SU-DHL-6 (cell line): ENCODE measurements around the gene TTC23L.

Experiments used
- EZH2phosphoT487 ChIP-seq: fragments of 200-600 bp; sonication (generic), shearing (Covaris generic); conservative IDR thresholded peaks from 2 replicates; pipeline ENCODE4 v1.6.1; 2018; ENCODE audit warnings: mild to moderate bottlenecking, antibody characterized with exemption, low read length, moderate library complexity, mixed read lengths
- TF ChIP-seq, protein P1 (sequence below): fragments of 200-600 bp; sonication (generic); IDR thresholded peaks from one replicate; pipeline ENCODE4 v1.5.1; 2017; ENCODE audit warnings: antibody characterized with exemption, mild to moderate bottlenecking, low read length, moderate library complexity; ENCODE audit not compliant: insufficient read depth, poor library complexity, severe bottlenecking

DNA sequence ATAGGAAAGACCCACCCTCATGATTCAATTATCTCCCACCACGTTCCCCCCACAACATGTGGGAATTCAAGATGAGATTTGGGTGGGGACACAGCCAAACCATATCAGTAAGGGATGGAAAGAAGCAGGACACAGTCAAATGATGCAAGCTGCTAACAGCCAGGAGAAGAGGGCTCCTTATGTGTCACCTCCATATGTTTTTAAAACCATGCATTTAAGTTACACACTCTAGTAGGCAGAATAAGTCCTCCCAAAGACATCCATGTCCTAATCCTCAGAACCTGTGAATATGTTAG is 4.2 kb upstream of the TTC23L start:
- TF ChIP-seq, protein P1, sequence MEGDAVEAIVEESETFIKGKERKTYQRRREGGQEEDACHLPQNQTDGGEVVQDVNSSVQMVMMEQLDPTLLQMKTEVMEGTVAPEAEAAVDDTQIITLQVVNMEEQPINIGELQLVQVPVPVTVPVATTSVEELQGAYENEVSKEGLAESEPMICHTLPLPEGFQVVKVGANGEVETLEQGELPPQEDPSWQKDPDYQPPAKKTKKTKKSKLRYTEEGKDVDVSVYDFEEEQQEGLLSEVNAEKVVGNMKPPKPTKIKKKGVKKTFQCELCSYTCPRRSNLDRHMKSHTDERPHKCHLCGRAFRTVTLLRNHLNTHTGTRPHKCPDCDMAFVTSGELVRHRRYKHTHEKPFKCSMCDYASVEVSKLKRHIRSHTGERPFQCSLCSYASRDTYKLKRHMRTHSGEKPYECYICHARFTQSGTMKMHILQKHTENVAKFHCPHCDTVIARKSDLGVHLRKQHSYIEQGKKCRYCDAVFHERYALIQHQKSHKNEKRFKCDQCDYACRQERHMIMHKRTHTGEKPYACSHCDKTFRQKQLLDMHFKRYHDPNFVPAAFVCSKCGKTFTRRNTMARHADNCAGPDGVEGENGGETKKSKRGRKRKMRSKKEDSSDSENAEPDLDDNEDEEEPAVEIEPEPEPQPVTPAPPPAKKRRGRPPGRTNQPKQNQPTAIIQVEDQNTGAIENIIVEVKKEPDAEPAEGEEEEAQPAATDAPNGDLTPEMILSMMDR = no peak
- TF ChIP-seq EZH2phosphoT487 = no peak
